ENCODE results near the gene PLCH1.

DNA sequence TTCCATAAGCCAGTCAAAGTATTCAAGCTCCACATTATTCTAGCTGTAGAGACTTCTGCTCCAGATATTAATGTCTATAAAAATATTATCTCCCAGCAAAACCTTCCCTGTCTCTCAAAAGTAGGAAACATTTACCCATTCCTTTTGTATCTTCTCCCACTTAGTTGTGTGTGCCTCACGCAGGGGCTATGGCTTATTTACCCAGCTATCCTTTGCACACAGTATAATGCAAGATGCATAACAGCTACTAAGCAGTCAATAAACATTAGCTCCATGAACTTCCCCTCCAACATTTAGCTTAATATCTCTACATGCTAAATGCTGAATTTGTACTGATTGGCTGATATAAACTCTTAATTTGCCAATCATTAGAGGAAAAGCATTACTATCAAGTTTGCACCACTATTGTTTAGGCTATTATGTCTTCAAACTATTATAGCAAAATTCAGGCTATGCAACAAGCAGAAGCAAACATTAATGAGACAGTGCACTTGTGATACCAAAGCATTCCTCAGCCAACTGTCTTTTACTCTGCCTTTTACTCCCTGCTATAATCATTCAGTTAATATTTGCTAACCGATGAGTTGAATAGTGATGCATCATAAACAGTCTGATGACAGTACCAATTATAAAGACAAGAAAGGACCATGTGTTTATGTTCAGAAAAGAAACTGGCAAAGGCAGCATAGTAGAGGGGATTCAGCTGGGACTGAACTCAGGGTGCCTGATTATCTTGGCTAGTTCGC lies 81.2 kb downstream of the PLCH1 start:
- TF ChIP-seq, protein P1, sequence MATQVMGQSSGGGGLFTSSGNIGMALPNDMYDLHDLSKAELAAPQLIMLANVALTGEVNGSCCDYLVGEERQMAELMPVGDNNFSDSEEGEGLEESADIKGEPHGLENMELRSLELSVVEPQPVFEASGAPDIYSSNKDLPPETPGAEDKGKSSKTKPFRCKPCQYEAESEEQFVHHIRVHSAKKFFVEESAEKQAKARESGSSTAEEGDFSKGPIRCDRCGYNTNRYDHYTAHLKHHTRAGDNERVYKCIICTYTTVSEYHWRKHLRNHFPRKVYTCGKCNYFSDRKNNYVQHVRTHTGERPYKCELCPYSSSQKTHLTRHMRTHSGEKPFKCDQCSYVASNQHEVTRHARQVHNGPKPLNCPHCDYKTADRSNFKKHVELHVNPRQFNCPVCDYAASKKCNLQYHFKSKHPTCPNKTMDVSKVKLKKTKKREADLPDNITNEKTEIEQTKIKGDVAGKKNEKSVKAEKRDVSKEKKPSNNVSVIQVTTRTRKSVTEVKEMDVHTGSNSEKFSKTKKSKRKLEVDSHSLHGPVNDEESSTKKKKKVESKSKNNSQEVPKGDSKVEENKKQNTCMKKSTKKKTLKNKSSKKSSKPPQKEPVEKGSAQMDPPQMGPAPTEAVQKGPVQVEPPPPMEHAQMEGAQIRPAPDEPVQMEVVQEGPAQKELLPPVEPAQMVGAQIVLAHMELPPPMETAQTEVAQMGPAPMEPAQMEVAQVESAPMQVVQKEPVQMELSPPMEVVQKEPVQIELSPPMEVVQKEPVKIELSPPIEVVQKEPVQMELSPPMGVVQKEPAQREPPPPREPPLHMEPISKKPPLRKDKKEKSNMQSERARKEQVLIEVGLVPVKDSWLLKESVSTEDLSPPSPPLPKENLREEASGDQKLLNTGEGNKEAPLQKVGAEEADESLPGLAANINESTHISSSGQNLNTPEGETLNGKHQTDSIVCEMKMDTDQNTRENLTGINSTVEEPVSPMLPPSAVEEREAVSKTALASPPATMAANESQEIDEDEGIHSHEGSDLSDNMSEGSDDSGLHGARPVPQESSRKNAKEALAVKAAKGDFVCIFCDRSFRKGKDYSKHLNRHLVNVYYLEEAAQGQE (IDR thresholded peaks at IDR 0.05; ENCODE audit: insufficient replicate concordance, low read depth), result no peak
- TF ChIP-seq, protein P2, sequence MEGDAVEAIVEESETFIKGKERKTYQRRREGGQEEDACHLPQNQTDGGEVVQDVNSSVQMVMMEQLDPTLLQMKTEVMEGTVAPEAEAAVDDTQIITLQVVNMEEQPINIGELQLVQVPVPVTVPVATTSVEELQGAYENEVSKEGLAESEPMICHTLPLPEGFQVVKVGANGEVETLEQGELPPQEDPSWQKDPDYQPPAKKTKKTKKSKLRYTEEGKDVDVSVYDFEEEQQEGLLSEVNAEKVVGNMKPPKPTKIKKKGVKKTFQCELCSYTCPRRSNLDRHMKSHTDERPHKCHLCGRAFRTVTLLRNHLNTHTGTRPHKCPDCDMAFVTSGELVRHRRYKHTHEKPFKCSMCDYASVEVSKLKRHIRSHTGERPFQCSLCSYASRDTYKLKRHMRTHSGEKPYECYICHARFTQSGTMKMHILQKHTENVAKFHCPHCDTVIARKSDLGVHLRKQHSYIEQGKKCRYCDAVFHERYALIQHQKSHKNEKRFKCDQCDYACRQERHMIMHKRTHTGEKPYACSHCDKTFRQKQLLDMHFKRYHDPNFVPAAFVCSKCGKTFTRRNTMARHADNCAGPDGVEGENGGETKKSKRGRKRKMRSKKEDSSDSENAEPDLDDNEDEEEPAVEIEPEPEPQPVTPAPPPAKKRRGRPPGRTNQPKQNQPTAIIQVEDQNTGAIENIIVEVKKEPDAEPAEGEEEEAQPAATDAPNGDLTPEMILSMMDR (IDR thresholded peaks at IDR 0.05; ENCODE audit: insufficient read depth, low read length), result no peak
- no peak for TF ChIP-seq POLR2AphosphoS5 (IDR thresholded peaks at IDR 0.05; ENCODE audit: low read depth)
- no peak for TF ChIP-seq GABPA (IDR thresholded peaks at IDR 0.05; ENCODE audit: low read depth)
- TF ChIP-seq SPI1 (IDR thresholded peaks at IDR 0.05; ENCODE audit: borderline replicate concordance, low read depth), result no peak

Measured in HL-60 (cell line).